Activated naive CD4-positive, alpha-beta T cell treated with Interleukin-2 at 50 U/mL for 16 hours (primary cell): ENCODE data around the gene KIF7.
A peak's percentile ranks its signal among the peaks of the same experiment; 100 is the strongest.

Experiments used
- DNase-seq: peaks from one replicate; pipeline ENCODE4 v3.0.0-alpha.2; 2020

Gene KIF7

DNA sequence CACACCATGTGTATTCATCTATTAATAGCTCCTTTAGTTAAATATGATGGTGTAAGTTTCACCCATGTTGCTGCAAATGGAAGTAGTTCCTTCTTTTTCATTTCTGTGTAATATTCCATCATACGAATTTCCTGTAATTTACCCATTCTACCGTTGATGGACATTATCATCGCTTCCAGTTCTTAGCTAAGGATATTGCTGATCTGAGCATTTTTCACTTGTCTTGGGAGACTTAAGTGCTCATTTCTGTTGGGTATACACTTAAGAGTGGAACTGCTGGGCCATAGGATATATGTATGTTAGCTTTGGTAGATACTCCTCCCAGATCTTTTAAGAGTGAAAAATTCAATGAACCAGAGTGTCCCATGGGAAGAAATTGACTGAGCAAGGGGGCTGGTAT lies 12.9 kb upstream of the KIF7 start:
- no peak for DNase-seq

- no peak for DNase-seq
These were observed 12.4 kb upstream of the KIF7 start for GRCh38 chr15:89667706-89667960.

DNA sequence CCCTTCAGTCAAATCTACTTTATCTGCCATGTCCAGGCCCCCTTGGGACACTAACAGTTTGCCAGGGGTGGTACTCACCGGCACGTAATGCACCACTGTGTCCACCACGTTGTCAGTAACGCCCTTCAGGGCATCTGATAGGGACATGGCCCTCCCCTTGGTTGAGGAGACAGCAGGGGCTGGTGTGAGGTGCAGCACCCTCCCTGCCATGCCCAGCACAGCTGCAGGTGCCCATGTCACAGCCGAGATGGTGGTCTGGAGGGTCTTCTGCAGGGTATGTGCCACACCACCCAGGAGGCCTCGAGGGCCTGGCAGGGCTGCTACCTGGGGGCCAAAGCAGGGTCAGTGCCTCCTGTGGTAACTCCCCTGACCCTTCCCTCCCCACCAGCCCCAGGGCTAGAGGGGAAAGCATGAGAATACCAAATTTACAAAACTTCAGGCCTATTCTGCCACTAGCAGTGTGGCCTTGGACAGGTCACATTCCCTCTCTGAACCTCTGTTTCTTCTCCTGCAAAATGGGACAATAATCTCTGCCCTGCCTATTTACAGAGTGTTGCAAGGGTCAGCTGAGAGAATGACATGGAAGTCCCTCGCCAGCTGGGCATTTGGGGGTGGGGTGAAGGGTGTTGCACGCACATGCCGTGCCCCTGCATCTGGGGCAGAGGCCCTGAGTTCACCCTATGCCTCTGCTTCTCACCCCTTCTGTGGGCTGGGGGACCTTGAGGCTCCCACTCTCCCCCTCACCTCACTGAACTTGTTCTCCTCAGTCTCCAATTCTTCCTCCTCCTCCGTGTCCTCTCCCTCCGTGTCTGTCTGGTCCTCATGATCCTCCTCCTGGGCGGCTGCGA lies 11.8 kb upstream of the KIF7 start:
- no peak for DNase-seq

DNA sequence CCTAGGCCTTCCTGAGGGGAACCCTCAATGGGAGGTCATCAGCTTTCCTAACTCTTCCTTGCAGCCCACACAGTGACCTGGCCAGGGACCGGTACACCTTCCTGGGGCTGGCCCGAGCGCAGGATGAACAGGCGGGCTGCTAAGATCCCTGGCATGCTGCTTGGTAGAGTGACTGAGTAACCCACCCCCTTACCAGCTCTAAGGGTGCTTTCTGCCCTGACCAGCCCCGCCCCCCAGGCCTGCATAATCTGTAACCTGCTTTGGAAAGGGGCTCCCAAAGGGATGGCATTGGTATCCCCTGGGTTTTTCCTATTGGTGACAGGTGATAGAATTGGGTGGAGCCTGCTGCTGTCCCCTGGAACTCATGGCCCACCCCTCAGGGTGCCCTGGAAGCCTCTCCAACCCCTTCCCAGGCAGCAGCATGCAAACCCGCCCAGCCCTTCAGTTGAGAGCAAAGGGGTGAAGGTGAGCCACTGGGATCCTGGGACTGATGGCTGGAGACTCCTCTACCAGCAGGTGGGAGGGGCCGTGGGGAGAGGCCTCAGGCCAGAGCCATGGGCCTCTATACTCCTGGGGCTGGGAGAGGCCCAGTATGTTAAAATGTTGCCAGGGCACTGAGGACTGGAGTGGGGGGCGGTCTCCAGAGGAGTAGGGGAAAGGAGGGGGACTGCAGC lies 11.1 kb upstream of the KIF7 start:
- DNase-seq = no peak

GRCh38 chr15:89665449-89666181 lies 10.3 kb upstream of the KIF7 start:
- DNase-seq = no peak

GRCh38 chr15:89664441-89665350 lies 9.4 kb upstream of the KIF7 start:
- no peak for DNase-seq

DNA sequence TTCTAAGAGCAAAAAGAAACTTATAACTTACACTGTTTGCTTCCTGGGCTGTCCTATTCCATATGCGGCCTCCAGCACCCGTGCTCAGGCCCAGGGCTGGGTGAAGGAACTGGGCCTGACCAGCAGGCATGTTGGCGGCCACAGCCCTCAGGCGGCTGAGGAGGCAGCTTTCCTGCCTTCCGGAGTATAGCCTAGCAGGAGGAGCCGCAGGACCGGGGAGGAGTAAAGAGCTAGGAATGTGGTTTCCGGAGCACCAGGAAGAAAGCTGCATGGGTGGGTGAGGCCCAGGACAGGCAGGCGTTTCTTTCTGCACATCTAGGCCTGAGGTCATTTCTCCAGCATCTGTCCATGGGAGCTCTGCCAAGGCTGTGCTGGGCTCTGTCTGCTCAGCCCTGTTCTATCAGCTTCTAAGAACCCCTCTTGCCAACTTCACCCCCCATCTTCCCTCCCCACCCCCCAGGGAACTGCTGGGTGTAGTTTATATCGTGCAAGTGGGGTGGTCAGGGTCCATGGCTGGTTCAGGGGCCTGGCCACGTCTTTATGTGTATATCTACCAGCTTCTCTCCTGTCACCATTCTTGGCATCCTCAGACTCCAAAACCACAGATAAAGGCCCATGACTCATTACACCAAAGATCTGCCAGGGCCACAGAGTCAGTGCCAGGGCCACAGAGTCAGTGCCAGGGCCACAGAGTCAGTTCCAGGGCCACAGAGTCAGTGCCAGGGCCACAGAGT lies 7.8 kb upstream of the KIF7 start:
- DNase-seq = no peak

GRCh38 chr15:89660556-89660955 lies 5.3 kb upstream of the KIF7 start:
- no peak for DNase-seq

DNA sequence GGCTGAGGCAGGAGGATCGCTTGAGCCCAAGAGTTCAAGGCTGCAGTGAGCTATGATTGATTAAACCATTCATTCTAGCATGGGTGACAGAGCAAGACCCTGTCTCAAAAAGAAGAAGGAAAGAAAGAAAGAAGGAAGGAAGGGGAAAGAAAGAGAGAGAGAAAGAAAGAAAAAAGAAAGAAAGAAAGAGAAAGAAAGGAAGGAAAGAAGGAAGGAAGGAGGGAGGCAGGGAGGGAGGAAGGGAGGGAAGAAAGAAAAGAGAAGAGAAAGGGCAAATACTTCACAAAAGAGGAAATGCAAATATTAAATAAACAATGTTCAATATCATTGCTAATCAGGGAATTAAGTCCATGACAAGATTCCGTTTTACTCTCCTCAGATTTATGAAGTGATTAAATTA lies 4.0 kb upstream of the KIF7 start:
- DNase-seq = no peak

GRCh38 chr15:89657686-89658200 lies 2.5 kb upstream of the KIF7 start:
- DNase-seq = no peak

- DNase-seq = no peak
These were observed 999 bp upstream of the KIF7 start for GRCh38 chr15:89656116-89656815.

DNA sequence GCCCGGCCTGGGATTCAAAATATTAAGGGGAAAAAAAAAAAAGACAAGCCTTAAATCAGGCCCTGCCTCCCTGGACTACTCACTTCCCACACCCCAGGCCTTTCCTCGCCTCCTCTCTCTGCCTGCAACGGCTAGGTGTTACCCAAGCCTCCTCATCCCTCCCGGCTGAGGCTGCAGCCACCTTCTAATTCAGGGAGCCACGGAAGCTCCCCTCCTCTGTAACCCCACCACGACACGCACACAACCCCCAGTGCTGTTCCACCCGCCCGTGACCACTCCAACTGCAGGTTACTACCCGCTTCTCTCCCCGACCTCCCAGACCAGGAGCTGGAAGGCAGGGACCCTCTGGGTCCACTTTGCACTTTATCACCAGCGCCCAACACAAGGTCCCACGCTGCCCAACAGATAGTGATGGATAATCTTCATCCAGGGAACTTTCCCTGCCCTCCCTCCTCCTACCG lies 936 bp downstream of the KIF7 start:
- no peak for DNase-seq

DNA sequence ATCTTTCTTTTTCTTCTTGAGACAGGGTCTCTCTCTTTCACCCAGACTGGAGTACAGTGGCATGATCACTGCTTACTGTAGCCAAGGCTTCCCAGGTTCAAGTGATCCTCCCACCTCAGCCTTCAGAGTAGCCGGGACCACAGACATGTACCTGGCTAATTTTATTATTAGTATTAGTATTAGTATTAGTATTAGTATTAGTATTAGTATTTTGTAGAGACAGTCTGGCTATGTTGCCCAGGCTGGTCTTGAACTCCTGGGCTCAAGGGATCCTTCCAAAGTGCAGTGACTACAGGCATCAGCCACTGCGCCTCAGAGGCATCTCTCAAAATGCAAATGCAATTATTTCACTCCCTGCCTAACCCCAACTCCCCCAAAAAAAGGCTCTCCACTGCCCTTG lies 1.7 kb downstream of the KIF7 start:
- no peak for DNase-seq

- DNase-seq = no peak
These were observed 2.6 kb downstream of the KIF7 start for GRCh38 chr15:89652666-89653065.

DNA sequence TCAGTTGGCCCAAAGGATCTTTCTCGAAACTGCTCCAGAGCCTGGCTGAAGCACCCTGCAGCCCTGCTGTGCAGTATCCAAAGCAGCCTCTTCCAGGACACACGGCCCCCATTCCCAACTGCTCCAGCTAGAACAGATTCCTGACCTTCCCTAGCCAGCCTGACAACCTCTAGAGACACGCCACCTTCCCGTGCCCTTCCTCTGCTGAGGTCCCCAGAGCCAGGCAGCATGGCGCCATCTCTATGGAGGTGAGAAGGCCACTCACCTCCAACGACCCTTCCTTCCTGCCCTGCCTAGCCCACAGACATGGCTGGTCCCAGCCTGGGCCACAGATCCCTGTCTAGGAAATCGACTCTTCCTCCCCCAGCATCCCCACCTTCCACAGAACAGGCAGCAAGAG lies 3.1 kb downstream of the KIF7 start:
- no peak for DNase-seq

GRCh38 chr15:89649716-89650115 lies 5.6 kb downstream of the KIF7 start:
- DNase-seq = no peak

DNA sequence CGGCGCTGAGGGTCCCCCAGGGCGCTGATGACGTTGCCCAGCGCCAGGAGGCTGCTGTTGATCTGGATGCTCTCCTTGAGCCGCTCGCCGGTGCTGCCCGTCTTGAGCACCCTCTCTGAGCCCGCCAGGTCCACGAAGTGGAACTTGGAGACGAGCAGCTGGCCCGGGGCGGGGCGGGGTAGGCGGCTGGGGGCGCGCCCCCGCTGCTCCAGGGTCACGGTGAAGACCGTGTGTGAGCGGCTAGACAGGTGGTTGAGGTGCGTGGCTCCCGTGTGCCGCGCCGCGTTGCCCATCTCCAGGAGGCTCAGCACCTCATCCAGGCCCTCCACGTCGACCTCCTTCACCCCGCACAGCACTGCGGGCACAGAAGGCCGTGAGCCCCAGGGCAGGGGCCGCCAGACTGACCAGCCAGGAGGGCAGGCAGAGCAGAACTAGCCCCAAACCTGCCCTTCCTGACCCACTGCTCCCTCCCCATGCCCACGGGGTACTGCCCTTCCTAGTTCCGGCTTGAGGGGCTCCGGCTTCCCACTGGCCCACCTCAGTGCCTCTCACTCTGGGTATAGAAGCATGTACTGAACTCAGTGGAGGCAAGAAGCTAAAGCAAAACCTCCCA lies 6.1 kb downstream of the KIF7 start:
- no peak for DNase-seq

- DNase-seq = no peak
These were observed 6.9 kb downstream of the KIF7 start for GRCh38 chr15:89648106-89649012.

GRCh38 chr15:89647191-89647851 lies 7.9 kb downstream of the KIF7 start:
- peak; percentile 65 for DNase-seq
